Skeletal muscle cell (primary cell): ENCODE data around the gene RHOT2.

Experiments used
- DNase-seq: peaks from one replicate; pipeline ENCODE4 v3.0.0-alpha.2; 2010; ENCODE audit warnings: low read depth
- H3K4me3 ChIP-seq: 2 replicates; pipeline ENCODE4 v1.5.1; 2011; ENCODE audit warnings: low read depth, mild to moderate bottlenecking, control low read depth, low read length, moderate library complexity

Gene RHOT2

DNA sequence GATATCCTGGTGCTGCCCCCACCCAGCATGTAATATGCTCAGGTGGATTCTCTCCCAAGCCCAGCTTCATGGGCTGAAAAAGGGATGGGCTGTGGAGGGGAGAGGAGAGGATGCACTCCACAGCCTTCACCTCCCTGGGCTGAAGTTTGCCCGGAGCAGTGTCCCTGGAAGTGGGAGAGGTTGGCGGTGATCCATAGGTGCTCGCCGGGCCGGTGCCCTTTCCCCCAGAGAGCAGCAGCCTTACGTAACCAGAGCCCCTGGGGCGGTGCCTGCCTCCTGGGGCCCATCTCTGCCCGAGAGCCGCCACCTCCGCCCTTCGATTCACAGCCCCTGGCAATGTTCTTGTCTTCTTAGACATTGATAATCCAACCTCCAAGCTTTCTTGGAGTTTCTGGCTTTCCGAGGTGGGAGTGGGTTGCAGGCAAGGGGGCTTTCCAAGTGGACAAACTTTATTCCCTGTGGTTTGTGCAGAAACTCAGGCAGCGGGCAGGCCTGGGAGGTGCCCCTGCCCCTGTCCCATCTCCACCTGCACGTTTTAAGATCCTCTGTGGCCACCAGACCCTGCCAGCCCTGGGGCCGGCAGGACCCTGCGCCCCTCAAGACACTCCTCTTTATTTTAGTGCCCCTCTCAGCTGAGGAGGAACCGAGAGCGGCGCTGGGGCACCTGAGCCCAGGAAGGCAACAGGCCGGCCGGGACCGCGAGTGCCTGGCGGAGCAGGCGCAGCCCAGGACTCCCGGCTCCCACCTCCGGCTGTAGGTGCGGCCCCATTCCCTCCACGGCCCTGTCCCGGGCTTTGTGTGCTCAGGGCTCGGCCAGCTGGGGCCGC, 21.9 kb upstream of the RHOT2 start:
- no peak overlapping the region for H3K4me3 ChIP-seq
- DNase-seq: no peak

DNA sequence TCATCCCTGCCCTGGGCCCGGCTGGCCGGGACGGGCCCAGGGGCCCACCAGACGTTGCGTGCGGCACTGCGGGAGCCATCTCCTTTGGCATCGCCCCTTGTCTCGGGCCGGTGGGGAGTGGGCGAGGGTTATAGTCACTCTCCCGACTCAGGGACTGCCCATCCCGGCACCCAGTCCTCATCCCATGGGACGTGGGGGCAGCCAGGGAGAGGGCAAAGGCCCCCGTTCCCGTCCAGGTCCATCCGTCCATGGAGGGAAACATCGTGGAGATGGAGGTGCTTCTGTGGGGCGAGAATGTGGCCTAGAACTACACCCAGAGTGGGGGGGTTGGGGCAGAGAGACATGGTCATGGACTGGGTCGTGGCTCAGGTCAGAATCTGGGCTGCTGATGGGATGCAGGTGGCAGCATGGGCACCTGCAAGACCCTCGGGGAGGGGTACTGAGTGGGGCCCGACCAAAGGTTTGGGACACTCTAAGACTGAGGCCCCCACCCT, 21.2 kb upstream of the RHOT2 start:
- DNase-seq: no peak
- no peak overlapping the region for H3K4me3 ChIP-seq

DNA sequence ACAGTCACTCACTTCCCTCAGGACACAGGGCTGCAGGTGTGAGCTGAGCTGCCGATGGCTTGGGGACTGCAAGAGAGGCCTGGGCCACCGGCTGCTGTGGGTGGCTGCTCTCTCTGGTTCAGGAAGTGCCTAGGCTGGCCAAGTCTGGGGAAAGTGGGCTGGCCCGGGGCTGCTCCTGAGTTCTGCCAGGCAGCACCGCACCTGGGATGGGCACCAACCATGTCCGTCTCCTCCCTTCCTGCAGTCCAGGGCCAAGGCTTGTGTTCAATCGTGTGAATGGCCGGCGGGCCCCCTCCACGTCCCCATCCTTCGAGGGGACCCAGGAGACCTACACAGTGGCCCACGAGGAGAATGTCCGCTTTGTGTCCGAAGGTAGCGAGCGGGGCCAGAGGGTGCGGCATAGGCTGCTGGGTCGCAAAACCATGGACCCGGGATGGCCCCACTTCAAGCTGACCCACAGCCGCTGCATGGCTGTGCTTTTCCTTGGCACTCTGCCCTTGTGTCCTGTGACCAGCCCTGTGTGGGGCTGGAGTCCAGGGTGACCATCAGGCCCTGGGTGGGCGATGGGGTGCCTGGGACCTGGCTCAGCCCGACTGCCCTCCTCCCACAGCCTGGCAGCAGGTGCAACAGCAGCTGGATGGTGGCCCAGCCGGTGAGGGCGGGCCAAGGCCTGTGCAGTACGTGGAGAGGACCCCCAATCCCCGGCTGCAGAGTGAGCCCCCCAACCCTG, 20.6 kb upstream of the RHOT2 start:
- DNase-seq: no peak

DNA sequence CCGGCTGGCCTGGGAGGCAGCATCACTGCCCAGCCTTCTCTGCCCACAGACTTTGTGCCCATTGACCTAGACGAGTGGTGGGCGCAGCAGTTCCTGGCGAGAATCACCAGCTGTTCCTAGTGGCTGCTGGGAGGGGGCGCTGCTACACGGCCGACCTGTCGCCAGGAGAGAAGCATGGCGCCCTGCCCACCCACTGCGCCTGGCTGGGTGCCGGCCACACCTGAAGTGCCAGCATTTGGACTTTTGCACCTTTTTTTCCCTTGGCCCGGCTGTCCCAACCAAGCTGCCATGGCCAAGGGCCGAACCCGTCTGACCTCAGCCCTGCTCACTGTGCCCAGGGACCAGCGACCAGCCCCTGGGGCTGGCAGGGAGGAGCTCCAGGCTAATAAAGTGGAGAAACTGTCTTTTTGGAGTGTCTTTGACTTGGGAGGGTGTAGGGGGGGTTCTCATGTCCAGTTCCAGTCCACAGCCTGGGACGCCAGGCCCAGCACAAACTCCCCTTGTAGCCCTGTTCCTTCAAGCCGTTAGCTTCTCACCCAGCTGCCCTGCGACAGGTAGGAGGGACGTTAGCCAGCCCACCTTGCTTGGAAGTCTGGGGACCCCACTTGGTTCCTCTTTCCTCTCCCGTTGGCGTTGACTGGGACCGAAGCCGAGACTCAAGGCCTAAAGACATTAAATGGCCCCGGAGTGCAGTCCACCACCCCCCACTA, 19.7 kb upstream of the RHOT2 start:
- no peak for DNase-seq
- H3K4me3 ChIP-seq: peak overlapping the region; percentile 67

More for the DNA sequence above, 20.6 kb upstream of the RHOT2 start:
- H3K4me3 ChIP-seq: no peak overlapping the region

DNA sequence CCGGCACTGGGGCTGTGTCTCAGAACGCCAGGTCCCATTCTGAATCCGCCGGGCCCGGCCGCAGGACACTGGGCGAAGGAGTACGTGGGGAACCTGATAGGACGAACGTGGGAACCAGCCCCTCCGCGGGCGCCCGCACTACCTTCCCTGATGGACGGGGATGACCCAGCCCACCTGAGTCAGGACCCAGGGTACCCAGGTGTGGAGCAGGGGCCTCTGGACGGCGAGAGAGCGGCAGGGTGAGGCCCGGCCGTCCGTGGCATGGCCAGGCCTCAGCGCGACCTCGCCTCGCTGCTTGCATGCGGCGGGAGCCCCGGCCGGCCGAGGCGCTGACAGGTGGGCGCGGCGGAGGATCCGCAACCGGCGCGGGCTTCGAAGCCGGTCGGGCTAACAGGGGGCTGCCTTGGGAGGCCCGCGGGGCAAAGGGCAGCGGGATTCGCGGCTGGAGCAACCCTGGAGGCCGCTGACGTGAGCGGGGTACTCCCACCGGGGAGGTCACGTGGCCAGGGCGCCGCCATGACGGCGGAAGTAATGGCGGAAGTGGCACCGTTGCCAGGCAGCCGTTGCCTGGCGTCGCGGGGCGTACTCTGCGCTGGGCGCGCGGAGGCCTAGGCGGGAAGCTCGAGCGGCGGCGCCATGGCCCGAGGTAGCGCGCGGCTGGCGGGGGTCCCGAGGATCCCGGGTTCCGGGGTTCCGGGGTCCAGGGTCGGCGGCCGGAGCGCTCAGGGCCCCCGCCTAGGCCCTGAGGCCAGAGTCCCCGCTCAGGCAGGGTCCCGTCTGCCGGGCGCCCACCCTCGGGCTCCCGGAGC, 18.9 kb upstream of the RHOT2 start, which contains the start of gene WDR90:
TSS of gene WDR90 (plus strand) at position 585 of the 809 bp plus-strand sequence. CDS start at position 637, 52 bp downstream.
- H3K4me3 ChIP-seq: peak within 1 kb of the TSS; percentile 67
- peak; percentile 58 for DNase-seq

DNA sequence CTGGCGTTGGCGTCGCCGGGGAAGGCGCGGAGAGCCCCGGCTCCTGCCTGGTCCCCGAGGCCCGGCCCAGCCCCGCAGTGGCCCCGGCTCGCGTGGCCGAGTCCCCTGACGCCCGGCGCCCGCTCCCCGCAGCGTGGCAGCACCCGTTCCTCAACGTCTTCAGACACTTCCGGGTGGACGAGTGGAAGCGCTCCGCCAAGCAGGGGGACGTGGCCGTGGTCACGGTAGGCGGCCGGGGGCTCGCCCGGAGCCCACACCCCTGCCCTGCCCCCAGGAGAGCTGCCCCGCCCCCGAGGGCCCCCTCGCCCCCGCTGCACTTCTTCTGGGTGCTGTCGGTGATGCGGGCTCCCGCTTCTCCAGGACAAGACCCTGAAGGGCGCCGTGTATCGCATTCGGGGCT, 18.3 kb upstream of the RHOT2 start:
- no peak for DNase-seq

DNA sequence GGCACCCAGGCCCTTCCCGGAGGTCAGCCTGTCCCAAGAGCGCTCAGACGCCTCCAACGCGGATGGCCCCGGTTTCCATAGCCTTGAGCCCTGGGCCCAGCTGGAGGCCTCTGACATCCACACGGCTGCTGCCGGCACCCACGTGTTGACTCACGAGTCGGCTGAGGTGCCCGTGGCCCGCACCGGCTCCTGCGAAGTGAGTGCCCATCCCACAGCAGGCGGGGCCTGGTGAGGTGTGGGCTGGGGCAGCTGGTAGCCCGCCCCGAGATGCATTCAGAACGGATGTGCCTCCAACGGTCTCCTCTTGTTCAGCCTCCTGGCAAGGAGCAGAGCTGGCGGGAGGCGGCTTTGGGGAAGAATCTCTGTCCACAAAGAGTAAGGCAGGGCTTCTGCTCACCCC, 16.1 kb upstream of the RHOT2 start:
- no peak for DNase-seq

More for the DNA sequence above, 18.3 kb upstream of the RHOT2 start:
- H3K4me3 ChIP-seq: peak overlapping the region; percentile 67

DNA sequence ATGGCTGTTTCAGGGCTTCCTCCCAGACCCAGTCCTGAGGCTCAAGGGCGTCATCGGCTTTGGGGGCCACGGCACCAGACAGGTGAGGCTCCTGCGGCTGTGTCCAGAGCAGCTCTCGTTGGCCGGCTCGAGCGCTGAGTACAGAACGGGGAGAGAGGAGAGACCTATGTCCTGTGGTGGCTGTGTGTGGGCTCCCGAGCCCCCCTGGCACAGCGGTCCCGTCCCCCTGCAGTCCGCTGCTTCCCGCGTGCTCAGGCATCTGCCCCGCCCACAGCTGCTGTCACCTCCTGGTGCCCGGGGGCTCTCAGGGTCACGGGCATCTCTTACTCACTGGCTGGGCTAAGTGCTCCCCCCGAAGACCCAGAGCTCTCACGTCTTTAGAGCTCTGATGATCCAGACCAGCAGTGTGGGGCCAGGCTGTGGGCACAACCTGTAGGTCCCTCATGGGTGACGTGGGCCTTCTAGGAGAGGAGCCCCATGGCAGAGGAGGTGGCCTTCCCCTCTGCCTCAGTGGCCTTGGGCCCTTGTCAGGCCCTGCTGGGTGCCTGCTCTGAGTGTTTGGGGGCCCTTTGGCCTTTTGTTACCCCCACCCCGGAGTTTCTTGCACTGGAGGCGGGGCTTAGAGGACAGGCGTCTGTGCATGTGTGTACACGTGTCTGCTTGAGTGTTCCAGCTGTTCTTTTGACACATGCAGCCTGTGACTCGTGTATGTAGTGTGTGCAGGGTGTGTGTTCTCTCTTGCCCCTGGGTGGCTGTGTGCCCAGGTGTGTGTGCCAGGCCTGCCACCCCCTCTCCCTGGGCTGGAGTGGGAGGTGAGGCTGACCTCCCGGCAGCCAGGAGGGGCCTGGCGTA, 15.3 kb upstream of the RHOT2 start:
- DNase-seq: no peak
- H3K4me3 ChIP-seq: no peak overlapping the region

More for the DNA sequence above, 16.1 kb upstream of the RHOT2 start:
- no peak overlapping the region for H3K4me3 ChIP-seq

DNA sequence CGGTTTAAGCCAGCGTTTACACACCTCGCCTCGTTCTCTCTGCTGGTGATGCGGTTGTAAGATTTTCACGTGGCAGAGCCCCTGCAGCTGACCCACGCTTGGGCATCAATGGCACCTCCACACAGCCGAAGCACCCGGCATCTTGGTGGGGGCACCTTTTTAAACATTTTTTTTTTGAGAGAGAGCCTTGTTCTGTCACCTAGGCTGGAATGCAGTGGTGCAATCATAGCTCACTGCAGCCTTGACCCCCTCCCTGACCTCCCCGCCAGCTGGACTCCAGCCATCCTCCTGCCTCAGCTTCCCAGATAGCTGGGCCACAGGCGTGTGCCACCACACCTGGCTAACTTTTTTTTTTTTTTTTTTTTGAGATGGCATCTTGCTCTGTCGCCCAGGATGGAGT, 13.9 kb upstream of the RHOT2 start:
- no peak for DNase-seq
- no peak overlapping the region for H3K4me3 ChIP-seq

DNA sequence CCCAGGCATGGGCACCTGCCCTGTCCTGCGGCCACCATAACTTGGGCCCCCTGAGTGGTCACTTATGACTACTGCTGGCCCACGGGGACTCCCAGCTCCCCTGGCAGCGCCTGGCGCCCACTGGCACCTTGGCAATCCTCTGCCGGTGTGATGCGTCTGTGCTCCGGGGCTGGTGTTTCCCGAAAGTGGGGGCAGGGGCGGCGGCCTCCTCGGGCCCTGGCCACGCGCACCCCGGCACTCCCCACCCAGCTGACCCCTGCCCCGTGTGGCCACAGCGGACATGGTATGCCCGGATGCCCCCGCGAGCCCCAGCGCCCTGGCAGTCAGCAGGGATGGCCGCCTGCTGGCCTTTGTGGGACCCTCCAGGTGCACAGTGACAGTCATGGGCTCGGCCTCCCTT, 10.4 kb upstream of the RHOT2 start:
- H3K4me3 ChIP-seq: no peak overlapping the region
- DNase-seq: no peak

DNA sequence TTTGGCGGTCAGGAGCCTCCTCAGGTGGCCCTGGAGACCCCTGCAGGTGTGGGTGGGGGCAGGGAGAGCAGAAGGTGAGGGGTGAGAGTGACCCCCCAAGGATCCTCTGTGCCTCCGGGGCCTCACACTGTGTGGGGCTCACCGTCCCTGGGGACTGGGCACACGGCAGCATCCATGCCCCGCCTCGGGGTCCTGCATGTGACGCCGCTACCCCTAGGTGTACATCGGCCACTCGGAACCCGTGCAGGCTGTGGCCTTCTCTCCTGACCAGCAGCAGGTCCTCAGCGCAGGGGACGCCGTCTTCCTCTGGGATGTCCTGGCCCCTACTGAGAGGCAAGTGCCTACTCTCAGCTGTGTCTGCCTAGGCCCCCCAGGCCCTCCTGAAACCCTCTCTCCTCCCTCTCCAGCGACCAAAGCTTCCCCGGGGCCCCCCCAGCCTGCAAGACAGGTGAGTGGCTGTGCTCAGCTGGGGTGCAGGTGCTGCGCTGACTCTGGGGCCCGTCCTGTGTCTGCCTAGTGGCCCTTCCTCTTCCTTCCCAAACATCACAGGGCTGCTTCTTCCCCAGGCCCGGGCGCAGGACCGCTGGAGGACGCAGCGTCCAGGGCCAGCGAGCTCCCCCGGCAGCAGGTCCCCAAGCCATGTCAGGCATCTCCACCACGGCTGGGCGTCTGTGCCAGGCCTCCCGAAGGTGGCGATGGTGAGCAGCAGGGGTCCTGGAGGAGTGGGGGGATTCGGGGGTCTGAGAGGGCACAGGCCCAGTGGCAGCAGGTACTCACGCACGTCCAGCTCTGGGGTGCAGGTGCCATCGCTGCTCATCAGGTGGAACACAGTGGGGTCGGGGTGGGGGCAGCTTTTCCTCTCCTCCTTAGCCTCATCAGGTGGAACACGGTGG, 9.0 kb upstream of the RHOT2 start:
- H3K4me3 ChIP-seq: no peak overlapping the region
- DNase-seq: no peak

DNA sequence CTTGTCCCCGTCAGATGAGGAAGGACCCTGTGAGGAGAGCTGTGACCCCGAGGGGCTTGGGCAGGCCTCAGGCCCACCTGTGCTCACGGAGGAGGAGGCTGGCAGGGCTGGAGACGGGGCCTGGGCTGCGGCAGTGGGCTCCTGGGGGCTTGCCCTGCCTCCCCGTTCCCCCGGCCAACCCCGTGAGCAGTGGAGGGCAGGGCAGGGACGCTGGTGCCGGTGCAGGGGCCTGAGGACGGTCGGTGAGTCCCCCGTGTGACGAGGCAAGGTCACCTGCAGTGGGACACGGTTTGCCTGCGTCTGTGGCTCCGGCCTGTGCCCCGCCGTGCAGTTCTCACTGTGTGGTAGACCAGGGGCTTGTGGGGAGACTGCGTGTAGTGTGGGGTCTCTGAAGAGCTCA, 8.3 kb upstream of the RHOT2 start:
- H3K4me3 ChIP-seq: no peak overlapping the region
- no peak for DNase-seq

DNA sequence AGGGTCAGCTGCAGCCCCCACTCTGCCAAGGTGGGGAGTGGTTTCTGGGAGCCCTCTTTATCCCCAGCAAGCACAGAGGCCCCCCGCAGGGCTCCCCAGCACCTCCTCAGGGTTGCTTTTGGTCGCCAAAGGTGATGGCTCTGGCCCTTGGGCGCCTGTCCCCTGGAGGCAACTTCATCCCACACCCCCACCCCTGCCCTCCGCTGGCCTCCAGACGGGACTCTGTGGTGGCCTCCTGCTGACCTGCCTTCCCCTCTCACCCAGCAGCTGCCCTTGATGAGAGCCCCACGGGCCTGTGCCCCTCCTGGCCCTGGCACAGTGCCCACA, 7.8 kb upstream of the RHOT2 start:
- no peak for DNase-seq
- no peak overlapping the region for H3K4me3 ChIP-seq

DNA sequence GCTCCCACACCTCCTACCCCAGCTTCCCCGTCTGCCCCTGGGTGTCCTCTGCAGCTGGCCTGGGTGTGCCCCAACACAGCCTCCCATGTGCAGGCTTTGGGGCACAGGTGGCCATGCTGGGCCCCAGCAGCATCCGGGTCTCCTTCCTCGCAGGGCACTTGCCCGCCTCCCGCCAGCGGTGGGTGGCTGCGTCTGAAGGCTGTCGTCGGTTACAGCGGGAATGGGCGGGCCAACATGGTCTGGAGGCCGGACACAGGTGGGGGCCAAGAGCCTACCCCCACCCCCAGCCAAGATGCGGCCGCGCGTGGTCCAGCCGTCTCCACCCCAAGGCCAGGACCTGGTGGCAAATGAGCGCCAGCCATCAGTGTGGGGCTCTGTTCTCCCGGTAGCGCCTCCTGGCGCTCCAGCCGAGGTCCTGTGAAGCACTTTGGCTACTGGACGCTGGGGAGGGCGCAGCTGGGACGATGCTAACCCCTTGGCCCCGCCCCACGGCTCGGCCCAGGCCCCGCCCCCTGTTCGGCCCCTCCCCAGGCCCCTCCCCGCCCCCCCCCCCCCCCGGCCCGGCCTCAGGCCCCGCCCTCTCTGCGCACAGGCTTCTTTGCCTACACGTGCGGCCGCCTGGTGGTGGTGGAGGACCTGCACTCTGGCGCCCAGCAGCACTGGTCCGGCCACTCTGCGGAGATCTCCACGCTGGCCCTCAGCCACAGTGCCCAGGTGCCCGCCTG, 7.3 kb upstream of the RHOT2 start:
- peak; percentile 34 for DNase-seq
- H3K4me3 ChIP-seq: no peak overlapping the region

DNA sequence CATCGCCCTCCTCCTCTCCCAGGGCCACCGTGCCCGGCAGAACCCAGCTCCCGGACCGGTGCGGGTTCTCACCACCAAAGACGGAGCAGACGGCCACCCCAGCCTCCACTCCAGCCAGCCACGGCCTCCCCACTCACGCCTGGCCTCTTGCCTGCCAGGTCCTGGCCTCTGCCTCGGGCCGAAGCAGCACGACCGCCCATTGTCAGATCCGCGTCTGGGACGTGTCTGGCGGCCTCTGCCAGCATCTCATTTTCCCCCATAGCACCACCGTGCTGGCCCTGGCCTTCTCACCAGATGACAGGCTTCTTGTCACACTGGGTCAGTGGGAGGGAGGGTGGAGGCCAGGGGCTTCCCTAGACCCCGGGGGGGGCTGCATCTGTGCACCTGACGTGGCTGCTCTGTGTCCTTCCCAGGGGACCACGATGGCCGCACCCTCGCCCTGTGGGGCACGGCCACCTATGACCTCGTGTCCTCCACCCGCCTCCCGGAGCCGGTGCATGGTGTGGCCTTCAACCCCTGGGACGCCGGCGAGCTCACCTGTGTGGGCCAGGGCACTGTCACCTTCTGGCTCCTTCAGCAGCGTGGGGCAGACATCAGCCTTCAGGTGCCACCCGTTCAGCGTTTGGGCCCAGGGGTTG, 6.6 kb upstream of the RHOT2 start:
- no peak overlapping the region for H3K4me3 ChIP-seq
- DNase-seq: no peak

DNA sequence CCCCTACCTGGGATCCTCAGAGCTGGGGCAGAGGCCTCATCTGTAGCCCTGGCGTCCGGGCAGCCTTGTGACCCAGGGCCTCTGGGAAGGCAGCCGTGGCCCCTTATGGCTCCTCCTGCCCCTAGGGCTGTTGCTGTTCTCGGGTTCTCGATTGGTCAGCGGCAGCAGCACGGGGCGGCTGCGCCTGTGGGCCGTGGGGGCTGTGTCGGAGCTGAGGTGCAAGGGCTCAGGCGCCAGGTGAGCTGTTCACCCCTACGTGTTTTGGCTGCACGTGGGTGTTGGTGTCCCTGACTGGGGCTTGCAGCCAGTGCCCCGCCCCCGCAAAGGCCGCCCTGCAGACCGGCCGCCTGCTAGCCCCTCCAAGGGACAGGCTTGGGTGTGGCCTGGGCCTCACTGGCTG, 5.8 kb upstream of the RHOT2 start:
- no peak overlapping the region for H3K4me3 ChIP-seq
- no peak for DNase-seq
